DOHH2 (cell line): ENCODE measurements around the gene PON3.

Experiments
- H3F3A ChIP-seq: fragments of 200-600 bp; sonication (generic), shearing (Covaris generic); 2 replicates; pipeline ENCODE4 v1.6.0; 2016; ENCODE audit warnings: antibody characterized with exemption, mild to moderate bottlenecking; ENCODE audit not compliant: control insufficient read depth, insufficient read depth
- H3K27ac ChIP-seq: fragments of 200-600 bp; sonication (generic); 2 replicates; pipeline ENCODE4 v1.5.1; 2014; ENCODE audit warnings: low read depth, mild to moderate bottlenecking, low read length, moderate library complexity
- H3K27me3 ChIP-seq: fragments of 200-600 bp; sonication (generic); 2 replicates; pipeline ENCODE4 v1.6.1; 2014; ENCODE audit warnings: mild to moderate bottlenecking, low read length, mixed read lengths; ENCODE audit not compliant: control insufficient read depth
- H3K36me3 ChIP-seq: fragments of 200-600 bp; sonication (generic); 2 replicates; pipeline ENCODE4 v1.6.1; 2014; ENCODE audit warnings: mild to moderate bottlenecking, low read length, moderate library complexity, mixed read lengths; ENCODE audit not compliant: control insufficient read depth
- H3K4me1 ChIP-seq: fragments of 200-600 bp; sonication (generic); 2 replicates; pipeline ENCODE4 v1.6.1; 2014; ENCODE audit warnings: mild to moderate bottlenecking, low read length, mixed read lengths; ENCODE audit not compliant: control insufficient read depth
- H3K4me2 ChIP-seq: fragments of 200-600 bp; sonication (generic); 2 replicates; pipeline ENCODE4 v1.6.0; 2014; ENCODE audit warnings: mild to moderate bottlenecking, low read length, moderate library complexity
- H3K4me3 ChIP-seq: fragments of 200-600 bp; sonication (generic); 2 replicates; pipeline ENCODE4 v1.5.1; 2014; ENCODE audit warnings: mild to moderate bottlenecking, low read length, mixed read lengths
- H3K79me2 ChIP-seq: fragments of 200-600 bp; sonication (generic); 2 replicates; pipeline ENCODE4 v1.6.1; 2014; ENCODE audit warnings: mild to moderate bottlenecking, low read length, mixed read lengths; ENCODE audit not compliant: control insufficient read depth
- H3K9me2 ChIP-seq: fragments of 200-600 bp; sonication (generic); replicated peaks from 2 replicates; pipeline ENCODE4 v1.6.1; 2014; ENCODE audit warnings: mild to moderate bottlenecking, low read length, mixed read lengths; ENCODE audit not compliant: control insufficient read depth
- H3K9me3 ChIP-seq: fragments of 200-600 bp; sonication (generic); 2 replicates; pipeline ENCODE4 v1.6.1; 2014; ENCODE audit warnings: antibody characterized with exemption, low read length, mixed read lengths; ENCODE audit not compliant: control insufficient read depth, insufficient read depth
- H4K20me1 ChIP-seq: fragments of 200-600 bp; sonication (generic); 2 replicates; pipeline ENCODE4 v1.6.0; 2014; ENCODE audit warnings: low read depth, mild to moderate bottlenecking, antibody characterized with exemption, low read length, moderate library complexity; ENCODE audit not compliant: control insufficient read depth, insufficient read depth
- CTCF ChIP-seq: fragments of 200-600 bp; sonication (generic); IDR thresholded peaks from one replicate; pipeline ENCODE4 v1.5.1; 2014; ENCODE audit warnings: antibody characterized with exemption, mild to moderate bottlenecking, low read depth, low read length; ENCODE audit not compliant: poor library complexity, severe bottlenecking
- EZH2phosphoT487 ChIP-seq: fragments of 200-600 bp; sonication (generic); IDR thresholded peaks from 2 replicates; pipeline ENCODE4 v1.6.1; 2017; ENCODE audit warnings: borderline replicate concordance, mild to moderate bottlenecking, antibody characterized with exemption, low read length, moderate library complexity, mixed read lengths

The PON3 gene

GRCh38 chr7:95396136-95397032 is at the start of gene PON3:
TSS of gene PON3 (minus strand) at chr7:95396375. CDS start at chr7:95396350, 25 bp downstream.
- H3K36me3 ChIP-seq, result no peaks in the 10 kb centered on the region
- TF ChIP-seq CTCF (no peak), EZH2phosphoT487 (no peak)
- no peak within 1 kb of the TSS for H3K4me3 ChIP-seq
- no peaks in the 10 kb centered on the region for H3K9me3 ChIP-seq
- no peak within 1 kb of the TSS for H3K27ac ChIP-seq
- H3K27me3 ChIP-seq, result no peaks in the 10 kb centered on the region
- H3K4me1 ChIP-seq, result no peaks in the 10 kb centered on the region
- H3K79me2 ChIP-seq, result no peaks in the 10 kb centered on the region
- H3K9me2 ChIP-seq, result no peaks in the 10 kb centered on the region
- no peaks in the 10 kb centered on the region for H3F3A ChIP-seq
- H4K20me1 ChIP-seq, result no peaks in the 10 kb centered on the region
- H3K4me2 ChIP-seq, result no peak within 1 kb of the TSS

DNA sequence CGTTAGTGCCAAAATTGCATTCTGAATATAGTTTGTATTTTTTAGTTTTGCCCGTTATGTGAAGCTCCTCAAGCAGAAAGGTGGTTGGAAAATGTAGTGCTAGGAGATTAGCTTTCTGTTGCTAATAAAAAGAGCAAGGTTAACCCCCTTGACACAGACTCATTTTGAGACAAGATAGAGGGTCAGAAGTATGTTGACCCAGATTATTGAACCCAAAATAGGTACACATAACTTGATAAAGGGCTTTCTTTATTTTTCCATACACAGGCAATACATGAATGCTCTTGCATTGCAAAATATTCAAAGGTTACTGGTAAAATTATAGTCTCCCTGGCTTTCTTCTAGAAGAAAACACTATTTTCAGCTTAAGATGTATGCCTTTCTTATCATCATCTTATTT is 48.6 kb upstream of the PON3 start:
- Histone ChIP-seq H3K4me1 (no peaks in the 10 kb centered on the region), H3K9me2 (no peaks in the 10 kb centered on the region), H3K79me2 (no peaks in the 10 kb centered on the region), H3K9me3 (no peaks in the 10 kb centered on the region), H3K27ac (no peak overlapping the region), H4K20me1 (no peaks in the 10 kb centered on the region), H3F3A (no peaks in the 10 kb centered on the region), H3K4me3 (no peak overlapping the region), H3K27me3 (no peaks in the 10 kb centered on the region), H3K4me2 (no peak overlapping the region), H3K36me3 (no peaks in the 10 kb centered on the region)
- TF ChIP-seq CTCF (no peak), EZH2phosphoT487 (no peak)

GRCh38 chr7:95441042-95441823 is 45.1 kb upstream of the PON3 start:
- Histone ChIP-seq H3K9me3 (no peaks in the 10 kb centered on the region), H3K27me3 (no peaks in the 10 kb centered on the region), H3F3A (no peaks in the 10 kb centered on the region), H3K27ac (no peak overlapping the region), H3K36me3 (no peaks in the 10 kb centered on the region), H3K4me2 (no peak overlapping the region), H3K4me1 (no peaks in the 10 kb centered on the region), H3K79me2 (no peaks in the 10 kb centered on the region), H4K20me1 (no peaks in the 10 kb centered on the region), H3K4me3 (no peak overlapping the region), H3K9me2 (no peaks in the 10 kb centered on the region)
- TF ChIP-seq CTCF (no peak), EZH2phosphoT487 (no peak)
